HG03521 (cell line): ENCODE measurements around the gene C1S.

Source experiments
- ATAC-seq: cut with Tn5 transposase; IDR thresholded peaks from one replicate; pipeline ENCODE4 v1.9.1; 2021; ENCODE audit warnings: mild to moderate bottlenecking, moderate library complexity; ENCODE audit not compliant: unreplicated experiment

The C1S gene

DNA sequence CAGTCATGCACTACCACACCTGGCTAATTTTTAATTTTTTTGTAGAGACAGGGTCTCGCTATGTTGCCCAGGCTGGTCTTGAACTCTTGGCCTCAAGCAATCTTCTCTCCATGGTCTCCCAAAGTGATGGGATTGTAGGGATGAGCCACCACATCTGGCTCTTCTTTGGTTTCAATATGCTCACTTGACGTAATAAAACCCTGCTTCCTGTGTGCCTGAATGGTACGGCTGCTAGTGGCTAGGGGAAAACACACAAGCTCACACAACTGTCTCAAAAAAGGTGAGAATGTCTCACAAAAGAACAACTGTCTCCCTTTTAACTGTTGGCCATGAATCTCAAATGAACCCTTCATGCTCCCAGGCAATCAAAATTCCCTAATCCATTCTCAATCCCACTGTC is 15.0 kb downstream of the C1S start:
- no peak for ATAC-seq

DNA sequence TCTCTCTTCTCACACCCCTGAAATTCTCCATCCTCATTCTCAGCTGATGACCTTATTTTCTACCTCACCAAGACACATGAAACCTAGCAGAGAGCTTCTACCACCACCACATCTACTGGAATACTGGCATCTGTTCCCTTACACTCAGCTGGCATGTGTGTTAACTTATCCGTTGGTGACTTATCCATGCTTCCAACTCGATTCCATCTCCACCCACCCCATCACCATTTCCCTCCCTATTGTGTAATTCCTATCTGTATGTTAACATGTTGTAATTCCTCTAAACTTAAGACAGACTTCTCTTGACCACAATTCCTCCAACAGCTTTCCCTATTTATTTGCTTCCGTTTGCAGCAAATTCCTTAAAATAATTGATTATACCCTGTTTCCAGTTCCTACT is 15.4 kb downstream of the C1S start:
- no peak for ATAC-seq

GRCh38 chr12:7076493-7076892 is 16.0 kb downstream of the C1S start:
- no peak for ATAC-seq

DNA sequence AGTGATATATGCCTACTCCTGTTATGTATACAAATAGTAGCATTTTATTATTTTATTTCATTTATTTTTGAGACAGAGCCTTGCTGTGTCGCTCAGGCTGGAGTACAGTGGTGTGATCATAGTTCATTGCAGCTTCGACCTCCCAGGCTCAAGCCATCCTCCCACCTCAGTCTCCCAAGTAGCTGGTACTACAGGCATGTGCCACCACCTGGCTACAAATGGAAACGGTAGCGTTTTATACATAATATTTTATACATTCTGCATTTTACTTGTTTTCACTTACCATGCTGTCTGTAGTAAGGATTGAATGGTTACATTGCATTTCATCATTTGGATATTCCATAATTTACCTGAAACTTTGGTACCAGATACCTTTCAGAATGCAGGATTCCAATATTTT is 17.6 kb downstream of the C1S start:
- no peak for ATAC-seq

DNA sequence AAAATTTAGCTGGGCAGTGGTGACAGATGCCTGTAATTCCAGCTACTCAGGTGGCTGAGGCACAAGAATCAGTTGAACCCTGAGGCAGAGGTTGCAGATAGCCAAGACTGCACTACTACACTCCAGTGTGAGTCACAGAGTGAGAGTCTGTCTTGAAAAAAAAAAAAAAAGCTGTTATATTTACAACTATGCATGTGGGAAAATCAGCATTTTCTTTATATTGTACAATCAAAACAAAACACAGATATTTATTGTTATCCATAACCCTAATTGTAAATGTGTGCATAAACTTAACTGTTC is 19.3 kb downstream of the C1S start:
- no peak for ATAC-seq

DNA sequence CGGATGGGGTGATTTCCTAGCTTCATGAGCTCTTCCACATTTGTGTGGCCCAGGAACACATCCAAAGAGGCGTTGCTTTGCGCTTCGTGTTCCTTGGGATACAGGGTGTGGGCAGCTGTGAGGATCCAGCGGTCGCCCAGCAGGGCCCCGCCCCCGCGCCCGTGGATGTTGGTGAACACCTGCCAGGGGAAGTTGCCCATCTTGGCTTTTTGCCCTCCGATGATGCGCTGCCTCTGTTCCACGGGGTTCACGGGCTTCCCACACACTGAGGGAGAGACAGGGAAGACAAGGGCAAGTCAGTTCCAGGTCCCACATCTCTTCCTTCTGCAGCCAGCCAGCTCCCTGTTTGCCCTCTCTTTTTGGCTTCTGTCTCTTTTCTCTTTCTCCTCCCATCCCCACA is 20.5 kb downstream of the C1S start:
- ATAC-seq = no peak

DNA sequence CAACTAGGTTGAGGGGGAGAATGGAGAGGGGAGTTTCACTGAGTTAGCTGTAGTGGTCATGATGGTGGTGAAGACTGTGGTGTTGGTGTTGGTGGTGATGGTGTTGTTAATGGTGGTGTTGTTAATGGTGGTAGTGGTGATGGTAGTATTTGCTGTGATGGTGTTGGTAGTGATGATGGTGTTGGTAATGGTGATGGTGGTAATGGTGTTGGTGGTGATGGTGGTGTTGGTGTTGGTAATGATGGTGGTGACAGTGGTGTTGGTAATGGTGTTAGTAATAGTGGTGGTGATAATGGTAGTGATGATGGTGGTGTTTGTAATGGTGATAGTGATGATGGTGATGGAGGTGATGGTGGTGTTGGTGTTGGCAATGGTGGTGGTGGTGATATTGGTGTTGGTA is 22.6 kb downstream of the C1S start:
- no peak for ATAC-seq

- no peak for ATAC-seq
Observed at GRCh38 chr12:7089196-7089871, 28.8 kb downstream of the C1S start.

GRCh38 chr12:7090222-7090998 is 29.9 kb downstream of the C1S start:
- no peak for ATAC-seq

GRCh38 chr12:7091171-7091570 is 30.7 kb downstream of the C1S start:
- no peak for ATAC-seq

DNA sequence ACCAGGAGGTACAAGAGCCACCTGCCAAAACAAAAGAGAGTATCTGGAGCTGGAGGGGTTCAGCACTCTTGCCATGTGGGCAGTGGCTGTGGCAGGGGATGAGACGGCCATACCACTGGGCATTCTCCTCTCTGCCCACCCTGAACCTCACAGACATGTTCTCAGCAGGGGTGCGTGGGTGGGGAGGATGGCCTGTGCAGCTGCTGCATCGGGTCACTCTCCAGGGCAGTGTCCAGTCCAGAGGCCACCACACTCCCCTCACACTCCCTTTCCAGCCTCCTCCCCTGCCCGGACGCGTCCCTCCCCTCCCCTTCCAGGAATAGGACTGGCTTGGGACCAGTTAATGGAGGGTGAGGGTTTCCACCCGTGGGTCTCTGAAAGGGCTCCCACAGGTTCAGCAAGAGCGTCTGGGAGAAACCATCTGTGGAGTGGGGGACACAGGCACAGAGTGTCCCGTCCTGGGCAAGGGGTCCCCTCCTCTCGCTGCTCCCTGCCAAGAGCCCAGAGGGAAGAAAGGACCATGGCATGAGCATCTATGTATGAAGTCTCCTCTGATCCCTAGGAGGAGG is 31.2 kb downstream of the C1S start:
- no peak for ATAC-seq

- ATAC-seq = no peak
Observed at GRCh38 chr12:7092229-7092985, 31.9 kb downstream of the C1S start, which contains the start of gene C1R. C1R (minus strand) TSS chr12:7092445; CDS start chr12:7092388, 57 bp downstream.

- no peak for ATAC-seq
Observed at GRCh38 chr12:7092986-7093460, 32.5 kb downstream of the C1S start.

- no peak for ATAC-seq
Observed at GRCh38 chr12:7093486-7093885, 33.0 kb downstream of the C1S start.

GRCh38 chr12:7093892-7094291 is 33.4 kb downstream of the C1S start:
- no peak for ATAC-seq

DNA sequence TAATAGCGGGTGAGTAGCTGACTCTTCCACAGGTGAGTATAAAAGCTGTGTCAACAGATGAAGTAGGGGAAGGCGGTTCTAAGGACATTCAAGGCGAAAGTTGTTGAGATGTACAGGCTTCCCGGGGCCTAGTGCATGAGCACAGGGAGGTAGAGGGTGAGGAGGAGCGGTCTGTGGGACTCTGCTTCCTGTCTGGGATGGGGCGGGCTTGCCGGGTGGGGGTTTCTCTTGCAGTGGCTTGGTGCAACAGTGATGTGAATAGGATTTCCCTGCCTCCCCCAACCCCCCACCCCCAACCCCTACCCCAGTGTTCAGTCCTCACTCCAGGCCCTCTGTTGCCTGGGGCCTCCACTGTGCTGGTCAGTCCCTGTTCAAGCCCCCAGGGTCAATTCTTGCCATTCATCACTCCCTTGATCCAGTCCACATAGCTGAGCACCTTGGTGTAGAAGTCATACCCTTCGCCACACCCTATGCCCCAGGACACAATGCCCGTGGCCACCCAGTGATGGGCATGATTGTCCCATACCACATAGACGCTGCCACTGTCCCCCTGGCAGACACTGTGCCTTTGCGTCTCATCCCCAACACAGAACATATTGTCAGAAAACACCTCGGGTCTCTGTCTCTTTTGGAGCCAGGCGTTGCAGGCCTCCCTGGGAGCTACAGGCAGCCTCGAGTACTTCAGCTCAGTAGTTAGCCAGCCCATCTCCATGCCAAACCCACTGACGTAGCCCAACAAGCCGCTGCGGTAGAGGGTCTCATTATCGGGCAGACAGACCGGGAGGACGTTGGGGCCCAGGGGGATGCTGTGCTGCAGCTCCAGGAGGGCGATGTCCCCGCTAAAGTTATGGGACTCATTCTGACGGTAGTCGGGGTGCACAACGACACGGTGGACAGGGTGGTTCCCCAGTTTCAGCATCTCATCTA is 35.8 kb downstream of the C1S start:
- ATAC-seq = no peak

DNA sequence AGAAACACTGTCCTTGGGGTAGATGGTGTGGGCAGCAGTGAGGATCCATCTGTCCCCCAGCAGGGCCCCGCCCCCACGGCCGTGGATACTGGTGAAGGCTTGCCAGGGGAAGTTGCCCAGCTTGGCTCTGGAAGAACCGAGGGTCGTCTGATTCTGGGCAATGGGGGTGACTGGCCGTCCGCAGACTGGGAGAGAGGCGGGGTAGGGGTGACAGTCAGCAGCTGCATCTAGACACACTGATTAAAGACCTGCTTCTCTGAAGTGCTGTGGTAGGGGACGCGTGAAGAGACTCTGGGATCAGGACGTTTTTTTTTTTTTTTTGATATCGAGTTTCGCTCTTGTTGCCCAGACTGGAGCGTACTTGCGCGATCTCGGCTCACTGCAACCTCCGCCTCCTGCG is 36.5 kb downstream of the C1S start:
- no peak for ATAC-seq

GRCh38 chr12:7099290-7099996 is 38.9 kb downstream of the C1S start:
- no peak for ATAC-seq

- ATAC-seq = no peak
Observed at GRCh38 chr12:7100239-7100638, 39.7 kb downstream of the C1S start.
